Measurements from ENCODE around the gene SSR3.
"Not testable (repeated sequence)": the region's sequence is repeated elsewhere in the genome, so short reads cannot be mapped to it uniquely, and the experiment has no call there.

The SSR3 gene

DNA sequence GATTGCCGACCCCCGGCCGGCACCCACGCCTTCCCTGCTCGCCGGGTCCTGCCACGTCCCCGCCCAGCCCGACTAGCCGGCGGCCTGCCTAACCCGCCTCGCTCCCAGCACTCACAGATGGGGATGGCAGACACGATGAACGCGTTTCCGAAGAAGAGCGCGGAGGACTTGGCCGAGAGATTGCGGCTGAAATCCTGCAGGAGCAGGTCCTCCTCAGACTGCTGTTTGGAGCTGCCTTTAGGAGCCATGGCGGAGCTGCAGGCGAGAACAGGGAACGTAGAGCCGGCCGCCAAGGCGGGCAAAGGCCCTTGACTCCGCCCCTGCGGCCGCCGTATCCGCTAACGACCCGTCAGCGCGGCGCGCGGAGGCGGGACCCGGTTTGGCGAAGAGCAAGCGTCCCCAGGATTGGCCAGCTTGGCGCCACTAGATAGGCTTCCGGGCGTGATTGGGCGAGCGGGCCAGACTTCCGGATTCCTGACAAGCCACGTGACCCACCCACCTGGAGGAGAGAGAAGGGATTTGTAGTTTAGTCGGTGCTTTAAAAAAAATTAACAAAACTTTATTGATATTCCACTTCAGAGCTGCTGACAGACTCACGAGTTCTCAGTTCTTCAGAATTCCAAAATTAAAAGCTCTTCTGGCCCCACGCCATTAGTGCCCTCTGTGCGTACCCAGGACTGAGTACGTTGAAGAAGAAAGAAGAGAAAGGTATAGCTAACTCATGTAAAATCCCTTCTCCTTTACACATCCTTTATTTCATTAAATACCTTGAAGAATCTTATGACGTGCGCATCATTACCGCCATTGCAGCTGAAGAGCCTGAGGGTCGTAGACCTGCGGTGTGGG, at the start of gene SSR3:
TSS of gene SSR3 (minus strand) at position 276 of the 846 bp plus-strand sequence. CDS start at position 248, 28 bp downstream.
- DNase-seq (ENCODE audit: low read depth), result peak; percentile 93

DNA sequence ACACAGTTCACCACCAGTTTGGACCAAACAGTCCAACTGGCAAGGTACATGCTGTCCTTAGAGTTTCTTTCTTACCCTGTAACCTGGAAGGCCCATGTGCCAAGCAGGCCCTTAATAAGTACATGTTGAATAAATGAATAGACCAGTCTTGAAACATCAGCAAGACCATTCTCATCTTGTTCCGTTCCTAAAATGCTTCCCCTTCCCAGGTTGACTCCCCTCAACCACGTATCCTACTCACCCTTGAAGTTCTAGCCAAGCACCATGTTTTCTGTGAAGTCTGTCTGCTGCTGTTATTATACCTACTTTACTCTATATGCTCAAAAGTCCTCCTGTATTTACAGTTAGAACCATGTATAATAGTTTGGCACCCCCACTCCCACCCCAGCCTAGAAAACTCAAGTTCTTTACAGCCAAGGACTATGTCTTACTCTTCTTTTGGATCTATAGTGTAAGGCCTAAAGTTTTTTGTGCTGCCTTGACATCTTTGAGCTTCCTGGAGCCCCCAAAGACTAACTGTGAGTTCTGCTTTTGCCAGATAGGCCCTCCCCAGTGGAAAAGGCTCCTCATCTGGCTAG, 49.2 kb upstream of the SSR3 start:
- DNase-seq (ENCODE audit: low read depth), result no peak

DNA sequence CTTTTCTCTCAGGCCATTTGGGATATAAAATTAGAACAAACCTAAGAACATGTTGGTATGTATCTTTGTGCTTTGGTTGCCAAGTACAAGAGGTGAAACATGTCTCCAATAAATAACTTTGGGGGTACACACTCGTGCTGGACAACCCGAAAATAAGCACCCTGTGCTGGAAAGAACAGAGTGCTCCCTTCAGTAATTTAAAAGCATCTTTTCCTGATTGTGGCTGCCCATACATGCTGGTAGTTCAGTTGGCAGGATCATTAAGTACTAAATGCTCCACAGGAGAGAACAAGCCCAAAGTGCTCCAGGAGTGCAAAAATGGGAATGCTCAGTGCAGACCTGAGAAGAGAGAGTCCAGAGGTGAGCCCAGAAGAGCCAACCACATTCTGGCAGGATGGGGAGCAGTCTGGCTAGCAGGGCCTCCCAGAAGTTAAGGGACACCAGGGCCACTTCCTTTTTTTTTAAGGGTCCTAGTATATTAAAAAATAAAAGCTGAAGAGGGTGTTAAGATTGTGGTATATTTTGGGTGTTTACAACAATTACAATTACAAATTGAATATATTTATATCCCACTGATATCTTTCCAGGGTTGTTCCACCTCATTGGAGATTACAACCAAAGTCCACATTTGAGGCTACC, 48.6 kb upstream of the SSR3 start:
- DNase-seq (ENCODE audit: low read depth), result no peak

DNA sequence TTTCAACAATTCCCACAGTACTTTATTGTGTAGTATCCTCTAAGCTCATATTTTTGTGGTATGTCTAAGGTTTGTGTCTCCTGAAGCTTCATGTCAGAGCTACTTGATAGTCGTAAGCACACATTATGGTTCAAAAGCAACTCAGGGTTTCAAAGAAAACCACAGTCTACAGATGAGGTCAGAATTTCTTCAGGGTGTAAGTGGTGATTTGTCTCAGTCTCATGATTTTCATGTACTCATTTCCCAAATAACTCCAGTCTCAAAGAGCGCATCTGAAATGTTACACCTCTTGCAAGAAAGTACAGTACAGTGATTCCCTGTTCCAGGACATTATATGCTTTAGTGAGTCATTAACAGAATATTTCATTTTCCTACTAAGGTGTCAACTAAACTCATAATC, 47.5 kb upstream of the SSR3 start:
- DNase-seq (ENCODE audit: low read depth), result no peak

DNA sequence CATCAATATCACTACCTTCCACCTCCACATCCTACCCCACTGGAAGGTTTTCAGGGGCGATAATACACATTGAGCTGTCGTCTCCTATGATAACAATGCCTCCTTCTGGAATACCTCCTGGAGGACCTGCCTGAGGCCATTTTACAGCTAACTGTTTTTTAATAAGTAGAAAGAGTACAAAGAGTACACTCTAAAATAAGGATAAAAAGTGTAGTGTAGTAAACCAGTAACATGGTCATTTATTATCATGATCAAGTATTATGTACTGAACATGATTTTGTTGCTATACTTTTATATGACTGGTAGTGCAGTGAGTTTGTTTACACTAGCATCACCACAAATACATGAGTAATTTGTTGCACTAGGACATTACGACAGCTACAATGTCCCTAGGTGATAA, 46.6 kb upstream of the SSR3 start:
- DNase-seq (ENCODE audit: low read depth), result no peak

DNA sequence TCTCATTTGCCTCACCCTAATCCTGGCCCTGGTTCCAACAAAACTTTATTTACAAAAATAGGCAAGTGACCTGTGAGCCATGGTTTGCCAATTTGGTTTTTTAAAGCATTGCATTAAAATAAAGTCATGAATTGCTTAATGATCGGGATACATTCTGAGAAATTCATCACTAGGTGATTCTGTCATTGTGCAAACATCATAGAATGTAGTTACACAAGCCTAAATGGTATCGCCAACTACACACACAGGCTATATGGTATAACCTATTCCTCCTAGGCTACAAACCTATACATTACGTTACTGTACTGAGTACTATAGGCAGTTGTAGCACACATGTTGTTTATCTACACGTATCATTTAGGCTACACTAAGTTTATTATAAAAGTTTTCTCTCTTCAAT, 45.9 kb upstream of the SSR3 start:
- DNase-seq (ENCODE audit: low read depth), result no peak

DNA sequence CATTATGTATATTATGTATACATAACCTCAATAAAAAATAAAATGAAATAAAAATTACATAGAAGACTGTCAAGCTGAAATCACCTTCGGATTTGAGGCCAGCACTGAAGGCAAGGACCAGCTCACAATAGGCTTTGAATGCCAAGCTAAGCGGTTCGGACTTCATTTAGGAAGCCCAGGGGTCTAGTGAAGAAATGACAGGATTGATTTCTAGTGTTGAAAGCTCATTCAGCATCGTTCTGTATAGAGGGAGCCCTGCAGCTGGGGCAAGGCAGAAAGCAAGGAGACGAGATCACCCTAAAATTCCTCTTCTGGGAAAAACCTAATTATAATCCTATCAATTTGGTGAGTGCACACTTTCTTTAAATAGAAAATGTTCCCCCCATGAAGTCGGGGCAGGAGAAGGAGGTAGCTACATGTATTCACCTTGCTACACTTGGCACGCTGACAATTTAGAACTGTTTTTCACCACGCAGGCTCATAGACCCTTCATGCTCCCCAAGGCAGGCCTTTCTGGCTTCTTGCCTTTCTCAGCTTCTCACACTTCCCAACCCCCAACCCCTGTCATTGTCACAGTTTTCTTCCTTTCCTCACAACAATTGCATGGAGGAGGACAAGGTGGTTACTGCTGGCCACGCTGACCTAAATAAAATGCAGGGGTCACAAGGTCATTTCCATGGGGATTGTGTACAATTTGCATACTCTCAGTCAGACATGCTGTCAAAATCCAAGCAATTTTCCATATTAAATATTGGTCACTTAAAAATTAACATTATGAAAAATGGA, 44.4 kb upstream of the SSR3 start:
- DNase-seq (ENCODE audit: low read depth), result no peak

DNA sequence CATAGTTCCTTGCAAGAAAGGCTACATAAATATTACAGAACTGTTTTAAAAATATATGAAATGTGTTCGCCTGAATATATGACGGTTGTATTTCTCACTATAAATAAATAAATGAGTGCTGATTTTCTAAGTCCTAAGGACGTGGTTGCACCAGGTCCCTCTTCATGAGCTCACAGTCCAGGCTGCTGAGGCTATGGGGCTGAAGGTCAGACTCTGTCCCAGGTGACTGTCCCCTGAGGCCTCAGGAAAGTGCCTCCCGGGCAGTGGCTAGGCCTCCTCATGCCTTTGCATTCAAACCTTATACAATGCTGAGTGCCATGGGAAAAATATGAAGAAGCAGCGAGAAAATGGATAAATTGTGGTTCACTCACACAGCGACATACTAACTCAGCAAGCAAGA, 43.5 kb upstream of the SSR3 start:
- DNase-seq (ENCODE audit: low read depth), result no peak

DNA sequence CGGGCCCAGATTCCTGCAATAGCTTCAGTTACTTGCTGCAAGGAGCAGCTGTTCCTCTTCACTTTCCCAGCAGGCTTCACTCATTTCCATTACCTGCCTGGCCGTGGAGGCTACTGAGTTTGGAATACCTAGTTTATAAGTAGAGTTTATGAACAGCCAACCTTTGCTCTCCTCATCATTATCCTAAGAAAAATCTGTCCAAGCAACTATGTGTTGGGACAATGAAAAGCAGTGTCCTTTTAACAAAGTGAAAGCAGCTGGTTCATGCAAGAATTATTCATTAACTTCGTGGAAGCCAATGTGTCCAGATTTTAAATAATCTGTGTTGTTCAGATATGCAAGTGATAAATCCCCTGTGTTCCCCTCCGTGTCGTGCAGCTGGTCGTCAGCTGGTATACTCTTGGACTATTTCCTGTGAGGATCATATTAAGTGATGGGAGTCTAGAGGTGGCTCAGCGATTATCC, 39.3 kb upstream of the SSR3 start:
- no peak for DNase-seq (ENCODE audit: low read depth)

DNA sequence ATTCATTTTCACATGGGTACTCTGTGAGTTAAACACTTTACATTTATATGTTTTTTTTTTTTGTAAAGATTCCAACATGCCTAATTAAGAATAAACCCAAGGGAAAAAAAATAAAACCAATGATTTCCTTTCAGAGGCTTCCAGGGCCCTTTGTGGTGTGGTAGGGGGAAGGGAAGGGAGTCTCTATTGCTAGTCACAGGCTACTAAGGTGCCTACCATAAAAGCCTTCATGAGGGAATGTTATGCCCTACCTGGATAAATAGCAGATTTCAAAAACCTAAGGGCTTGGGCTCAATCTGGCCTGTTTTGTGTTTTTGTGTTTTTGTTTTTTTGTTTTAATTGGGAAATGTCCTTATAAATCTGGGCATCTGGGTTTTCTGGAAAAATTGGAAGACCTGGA, 38.9 kb upstream of the SSR3 start:
- no peak for DNase-seq (ENCODE audit: low read depth)

DNA sequence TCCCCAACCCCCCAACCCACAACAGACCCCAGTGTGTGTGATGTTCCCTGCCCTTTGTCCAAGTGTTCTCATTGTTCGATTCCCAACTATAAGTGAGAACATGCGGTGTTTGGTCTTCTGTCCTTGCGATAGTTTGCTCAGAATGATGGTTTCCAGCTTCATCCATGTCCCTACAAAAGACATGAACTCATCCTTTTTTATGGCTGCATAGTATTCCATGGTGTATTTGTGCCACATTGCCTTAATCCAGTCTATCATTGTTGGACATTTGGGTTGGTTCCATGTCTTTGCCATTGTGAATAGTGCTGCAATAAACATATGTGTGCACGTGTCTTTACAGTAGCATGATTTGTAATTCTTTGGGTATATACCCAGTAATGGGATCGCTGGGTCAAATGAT, 34.9 kb upstream of the SSR3 start:
- DNase-seq (ENCODE audit: low read depth), result not testable (repeated sequence)

DNA sequence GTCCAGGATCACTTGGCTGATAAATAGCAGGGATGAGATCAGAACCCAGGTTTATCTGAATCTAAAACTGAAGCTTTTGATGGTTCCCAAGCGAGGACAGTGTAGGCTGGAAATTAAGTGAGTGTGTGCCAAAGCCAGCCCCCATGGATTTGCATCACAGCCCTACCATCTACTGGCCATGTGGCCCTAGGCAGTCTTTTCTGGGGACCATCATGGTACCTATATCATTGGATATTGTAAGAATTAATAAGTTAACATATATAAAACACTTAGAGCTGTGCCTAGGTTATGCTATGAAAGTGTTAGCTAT, 32.8 kb upstream of the SSR3 start:
- DNase-seq (ENCODE audit: low read depth), result no peak

DNA sequence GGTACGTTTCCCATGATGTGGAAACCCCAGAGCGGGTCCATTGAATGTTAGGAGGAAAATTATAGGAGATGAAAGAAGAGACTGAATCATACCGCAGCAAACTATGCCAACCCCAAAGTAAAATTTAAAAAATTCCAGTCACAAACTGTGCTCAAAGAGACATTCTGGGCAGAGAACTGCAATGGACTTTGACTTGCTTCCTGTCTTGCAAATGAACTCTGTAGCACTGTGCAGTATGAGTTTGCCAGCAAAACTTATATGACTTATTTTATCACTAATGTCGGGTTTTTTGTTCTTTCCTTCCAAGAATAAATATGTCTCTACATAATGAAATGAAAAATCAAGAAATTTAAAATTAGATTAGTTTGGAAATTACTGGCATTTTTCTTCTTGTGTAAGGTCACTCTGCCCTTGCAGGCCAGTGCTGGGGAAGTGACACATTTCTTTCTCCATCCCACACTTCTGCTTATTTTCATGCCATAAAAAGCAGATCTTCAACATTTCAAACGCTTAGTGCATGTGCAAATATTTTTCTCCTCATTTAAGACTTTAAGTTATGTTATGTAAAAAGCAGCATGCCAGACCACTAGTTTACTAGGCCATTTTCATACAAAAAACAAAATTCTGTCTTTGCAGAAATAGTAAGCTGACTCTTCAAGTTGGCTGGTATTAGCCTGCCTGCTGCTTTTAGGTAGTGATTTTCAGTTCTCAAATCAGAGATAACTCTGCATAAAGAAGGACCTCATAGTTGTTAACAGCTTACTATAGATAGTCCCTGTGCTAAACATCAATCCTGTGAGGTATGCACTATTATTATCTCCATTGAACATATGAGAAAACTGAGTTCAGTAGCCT, 32.2 kb upstream of the SSR3 start:
- no peak for DNase-seq (ENCODE audit: low read depth)

DNA sequence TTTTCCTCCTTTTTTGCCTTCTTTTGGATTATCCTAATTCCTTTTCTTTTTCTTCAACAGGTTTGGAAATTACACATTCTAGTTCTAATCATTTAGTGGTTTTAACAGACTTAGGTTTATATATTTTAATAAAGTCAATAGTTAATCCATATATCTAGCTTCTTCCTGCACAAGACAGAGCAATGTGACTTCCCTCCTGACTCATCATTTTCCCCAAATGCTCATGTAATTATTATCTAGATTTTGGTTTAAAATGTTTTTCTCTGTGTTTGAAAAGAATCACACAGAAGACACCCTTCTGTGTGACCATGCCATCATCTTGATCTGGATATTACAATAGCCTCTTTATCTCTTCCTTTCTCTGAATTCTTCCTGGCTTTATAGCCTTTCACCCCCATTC, 28.6 kb upstream of the SSR3 start:
- no peak for DNase-seq (ENCODE audit: low read depth)

DNA sequence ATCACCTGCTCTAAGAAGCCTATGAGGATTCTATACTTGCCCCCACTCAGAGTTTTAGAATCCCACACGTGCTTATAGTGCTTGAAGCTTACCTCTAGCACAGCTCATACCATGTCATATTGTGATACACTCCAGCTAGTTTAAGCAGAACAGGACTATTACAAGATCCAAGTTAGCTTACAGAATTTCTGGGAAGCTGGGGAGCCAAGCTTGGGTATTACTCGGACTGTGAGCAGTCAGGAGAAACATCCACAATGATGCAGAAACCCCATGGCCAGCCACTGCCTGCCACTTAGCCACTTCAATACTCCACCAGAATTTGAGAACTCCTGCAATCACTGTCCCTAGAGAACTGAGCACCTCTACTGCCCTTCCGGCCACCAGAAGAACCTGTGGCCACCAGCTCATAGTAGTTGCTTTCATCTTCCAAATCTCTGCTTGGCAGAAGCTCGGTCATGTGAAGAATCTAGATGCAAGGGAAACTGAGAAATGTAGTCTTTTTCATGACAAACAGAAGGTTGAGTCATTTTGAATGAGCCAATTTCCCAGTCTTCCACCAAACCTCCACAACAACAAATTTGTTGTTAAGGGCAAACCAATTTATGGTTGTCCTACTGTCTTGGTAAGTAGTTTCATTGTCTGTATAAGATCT, 27.7 kb upstream of the SSR3 start:
- no peak for DNase-seq (ENCODE audit: low read depth)

DNA sequence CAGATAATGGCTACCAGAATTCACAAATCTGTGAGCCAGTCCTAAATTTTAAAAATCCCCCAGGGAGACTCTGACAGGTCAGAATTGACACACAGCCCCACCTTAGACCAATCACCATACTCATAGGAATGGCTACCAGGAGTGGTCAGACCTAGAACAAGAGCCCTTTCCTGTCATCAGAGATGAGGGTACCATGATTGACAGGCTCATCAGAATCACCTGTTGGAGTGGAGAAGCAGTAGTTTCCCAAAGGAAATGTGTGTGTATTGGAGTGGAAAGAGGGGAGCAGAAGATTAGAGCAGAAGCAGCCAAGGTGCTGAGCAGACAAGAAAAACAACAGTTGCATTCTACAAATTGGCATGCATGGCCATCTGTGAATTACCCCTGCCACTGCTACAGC, 27.0 kb upstream of the SSR3 start:
- no peak for DNase-seq (ENCODE audit: low read depth)

DNA sequence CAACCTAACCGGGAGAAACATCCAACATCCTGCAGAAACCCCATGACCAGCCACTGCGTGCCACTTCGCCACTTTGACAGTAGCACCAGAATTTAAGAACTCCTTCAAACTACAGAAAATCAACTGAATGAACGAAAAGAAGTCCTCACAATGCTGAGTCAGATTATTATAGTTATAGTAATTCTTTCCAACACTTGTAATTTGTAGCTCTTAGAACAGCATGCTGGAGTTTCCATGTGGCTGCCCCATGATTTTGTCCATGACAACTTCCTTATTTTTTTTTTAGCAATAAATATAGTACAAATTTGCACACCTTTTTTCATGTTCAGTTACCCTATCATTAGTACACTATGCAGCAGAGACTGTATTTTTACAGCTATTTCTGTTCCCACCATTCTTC, 26.1 kb upstream of the SSR3 start:
- DNase-seq (ENCODE audit: low read depth), result no peak

DNA sequence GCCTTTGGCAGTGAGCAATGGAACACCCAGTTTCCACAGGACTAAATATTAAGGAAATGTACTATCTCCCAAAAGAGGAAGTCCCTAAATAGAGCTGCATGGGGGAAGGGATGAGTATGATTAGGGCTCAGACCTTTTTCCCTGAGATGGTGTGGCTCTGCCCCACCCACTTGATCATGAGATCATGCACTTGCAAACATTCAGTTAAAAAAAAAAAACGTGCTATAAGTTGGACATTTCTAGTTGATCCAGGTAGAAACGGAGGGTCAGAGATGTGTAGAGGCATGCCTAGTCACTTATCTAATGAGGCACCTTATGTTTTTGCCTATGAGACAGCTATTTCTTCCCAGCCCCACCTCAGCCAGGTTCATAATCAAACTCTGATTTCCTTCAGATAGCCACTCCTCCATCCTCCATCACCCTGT, 24.5 kb upstream of the SSR3 start:
- DNase-seq (ENCODE audit: low read depth), result no peak

DNA sequence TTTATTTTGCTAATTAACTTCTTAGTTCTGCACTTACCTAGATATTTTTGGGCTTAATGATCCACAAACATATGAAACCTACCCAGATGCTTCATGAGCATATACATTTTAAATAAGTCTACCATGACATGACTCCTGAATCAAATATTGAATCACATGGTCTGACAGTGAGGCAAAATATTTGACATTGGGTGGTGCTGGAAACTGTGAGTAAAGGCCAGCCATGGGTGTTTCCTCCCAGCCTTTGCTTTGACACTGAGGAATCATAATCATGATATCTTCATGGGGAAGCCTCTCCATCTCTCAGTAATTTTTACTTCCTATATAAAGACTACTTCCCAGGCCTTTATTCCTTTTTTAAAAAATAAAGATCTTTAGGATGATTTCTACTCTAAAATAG, 22.8 kb upstream of the SSR3 start:
- DNase-seq (ENCODE audit: low read depth), result no peak

DNA sequence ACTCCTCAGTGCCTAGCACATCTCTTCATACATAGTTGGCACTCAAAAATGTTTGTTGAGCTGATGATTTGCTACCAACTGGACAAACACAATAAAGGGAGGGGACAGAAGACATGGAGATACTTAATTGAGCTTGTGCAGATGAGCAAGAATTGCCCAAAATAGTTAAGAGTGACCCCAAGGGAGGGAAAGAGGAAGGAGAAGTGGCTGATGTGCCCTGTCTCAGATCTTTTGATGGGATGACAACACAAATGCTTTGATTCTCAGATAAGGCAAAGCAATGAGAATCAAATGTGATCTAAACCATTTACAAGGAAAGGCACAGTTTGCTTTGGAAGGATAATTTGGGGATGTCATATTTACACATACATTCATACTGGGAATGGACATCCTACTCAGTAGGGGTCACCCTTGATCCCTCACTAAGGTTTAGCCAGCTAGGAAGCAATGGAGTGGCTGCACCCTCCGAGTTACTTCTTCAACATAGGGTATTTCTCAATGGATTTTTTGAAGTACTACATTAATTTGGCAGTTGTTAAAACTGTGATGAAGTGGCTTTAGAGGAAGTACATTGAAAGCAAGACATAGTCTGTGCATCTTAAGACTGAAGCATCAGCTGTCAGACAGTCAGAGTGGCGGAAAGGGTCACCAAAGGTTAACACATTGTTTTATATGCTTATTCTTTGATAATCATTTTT, 21.9 kb upstream of the SSR3 start:
- DNase-seq (ENCODE audit: low read depth), result no peak

DNA sequence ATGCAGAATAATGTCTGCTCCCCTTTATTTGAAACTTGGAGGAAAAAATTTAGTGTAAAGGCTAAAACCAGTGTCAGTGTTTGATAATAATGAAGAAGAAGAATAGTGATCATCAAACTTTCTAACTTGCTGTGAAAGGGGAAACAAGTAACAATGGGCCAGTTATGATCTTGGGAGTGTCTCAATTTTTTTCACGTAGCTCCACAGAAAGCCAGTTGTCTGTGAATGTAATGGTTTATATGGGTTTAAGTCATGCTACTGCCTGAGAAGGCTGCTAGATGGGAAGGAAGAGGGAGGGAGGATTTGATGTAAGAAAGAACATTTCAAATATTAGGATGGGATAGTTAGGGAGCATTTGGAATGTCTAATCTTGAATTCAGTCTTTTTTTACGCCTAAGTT, 21.1 kb upstream of the SSR3 start:
- no peak for DNase-seq (ENCODE audit: low read depth)

Measured in GM04503 (cell line).